Activated CD8-positive, alpha-beta T cell treated with anti-CD3 and anti-CD28 coated beads for 36 hours (primary cell): ENCODE results near the gene METTL1. TPM values are rescaled to one million over a fixed set of nuclear protein-coding genes. Genes with fewer than 3 reads are reported as not detected.
A peak's percentile ranks its signal among the peaks of the same experiment; 100 is the strongest.

Source experiments
- ATAC-seq: fragments of 200-7000 bp; cut with Tn5 transposase; one replicate; pipeline ENCODE4 v1.10.0; 2021; ENCODE audit warnings: mild to moderate bottlenecking, moderate library complexity
- CTCF ChIA-PET: fragments of 350-600 bp; sonication (Branson Sonifier 250); formaldehyde crosslinking; loops from one replicate; lab custom pipeline; 2021; ENCODE audit warnings: antibody characterized with exemption; lab: Charles Lee
- POLR2A ChIA-PET: fragments of 350-600 bp; sonication (Branson Sonifier 250); formaldehyde crosslinking; loops from one replicate; lab custom pipeline; 2021; ENCODE audit warnings: antibody characterized with exemption; lab: Charles Lee
- DNase-seq: peaks from one replicate; pipeline ENCODE4 v3.0.0-alpha.2; 2020
- H3K27ac Mint-ChIP-seq: one replicate; pipeline ENCODE4 v1.8.0; 2021; ENCODE audit warnings: mild to moderate bottlenecking, mixed read lengths
- H3K27me3 Mint-ChIP-seq: one replicate; pipeline ENCODE4 v1.8.0; 2021; ENCODE audit warnings: mixed read lengths
- H3K36me3 Mint-ChIP-seq: one replicate; pipeline ENCODE4 v1.8.0; 2021; ENCODE audit warnings: low read depth, mixed read lengths
- H3K4me1 Mint-ChIP-seq: one replicate; pipeline ENCODE4 v1.8.0; 2021; ENCODE audit warnings: low read depth, mixed read lengths
- H3K4me3 Mint-ChIP-seq: one replicate; pipeline ENCODE4 v1.8.0; 2021; ENCODE audit warnings: mild to moderate bottlenecking, moderate library complexity, mixed read lengths
- H3K9me3 Mint-ChIP-seq: one replicate; pipeline ENCODE4 v1.8.0; 2021; ENCODE audit warnings: mixed read lengths
- intact Hi-C: fragments of 100-400 bp; cut with micrococcal nuclease; formaldehyde crosslinking; loops from one replicate; pipeline ENCODE4 v1.10.0; 2022
- total RNA-seq, 2 experiments: library from RNA; stranded (reverse); gene quantifications; one replicate each; pipeline ENCODE4 v1.2.3, GENCODE V29; 2021
- TF ChIP-seq, protein P1 (sequence below): fragments of 200-600 bp; IDR thresholded peaks from one replicate; pipeline ENCODE4 v1.8.0; 2022; ENCODE audit warnings: antibody characterized with exemption, mild to moderate bottlenecking

METTL1 gene
- total RNA-seq, 2 experiments from 2014 or later = 29.6 to 34.1 TPM

DNA sequence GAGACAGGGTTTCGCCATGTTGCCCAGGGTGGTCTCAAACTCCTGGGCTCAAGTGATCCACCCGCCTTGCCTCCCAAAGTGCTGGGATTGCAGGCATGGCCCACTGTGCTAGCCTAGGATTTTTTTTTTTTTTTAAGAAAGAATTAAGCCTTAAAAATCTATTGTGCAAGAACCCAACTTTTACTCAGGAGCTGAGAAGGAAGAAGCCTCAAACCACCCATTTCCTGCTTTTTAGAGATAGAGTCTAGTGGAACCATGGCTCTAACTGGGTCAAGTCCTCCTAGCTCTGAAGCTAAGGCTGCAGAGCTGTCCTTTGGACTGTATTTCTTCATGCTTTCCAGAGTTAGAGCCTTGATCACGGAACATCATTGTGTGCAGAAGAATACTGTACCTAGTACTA is 9.3 kb upstream of the METTL1 start:
- peaks cover 28% of the 10 kb centered on the region for H3K4me1 Mint-ChIP-seq
- DNase-seq (no peak), ATAC-seq (no peak)
- ChIA-PET POLR2A (interaction anchor here (1.0 to 1.1 kb wide), 3 partner anchors 9 to 114 kb away, joined by 3 to 7 read pairs (median 4); partner anchors contain the start of genes EEF1AKMT3 and METTL1), CTCF (interaction anchor here (0.9 to 13.4 kb wide), 9 partner anchors 9 to 124 kb away, joined by 3 to 122 read pairs (median 5); partner anchors contain the start of genes CYP27B1 and EEF1AKMT3)
- H3K36me3 Mint-ChIP-seq = peaks cover 19% of the 10 kb centered on the region
- H3K9me3 Mint-ChIP-seq = no peaks in the 10 kb centered on the region
- no peaks in the 10 kb centered on the region for H3K27me3 Mint-ChIP-seq
- peak overlapping the region; percentile 96 for H3K27ac Mint-ChIP-seq
- intact Hi-C loops = loop anchor here (5.0 kb wide), 1 partner anchor 126 kb away; no protein-coding TSS in a partner anchor
- TF ChIP-seq, protein P1, sequence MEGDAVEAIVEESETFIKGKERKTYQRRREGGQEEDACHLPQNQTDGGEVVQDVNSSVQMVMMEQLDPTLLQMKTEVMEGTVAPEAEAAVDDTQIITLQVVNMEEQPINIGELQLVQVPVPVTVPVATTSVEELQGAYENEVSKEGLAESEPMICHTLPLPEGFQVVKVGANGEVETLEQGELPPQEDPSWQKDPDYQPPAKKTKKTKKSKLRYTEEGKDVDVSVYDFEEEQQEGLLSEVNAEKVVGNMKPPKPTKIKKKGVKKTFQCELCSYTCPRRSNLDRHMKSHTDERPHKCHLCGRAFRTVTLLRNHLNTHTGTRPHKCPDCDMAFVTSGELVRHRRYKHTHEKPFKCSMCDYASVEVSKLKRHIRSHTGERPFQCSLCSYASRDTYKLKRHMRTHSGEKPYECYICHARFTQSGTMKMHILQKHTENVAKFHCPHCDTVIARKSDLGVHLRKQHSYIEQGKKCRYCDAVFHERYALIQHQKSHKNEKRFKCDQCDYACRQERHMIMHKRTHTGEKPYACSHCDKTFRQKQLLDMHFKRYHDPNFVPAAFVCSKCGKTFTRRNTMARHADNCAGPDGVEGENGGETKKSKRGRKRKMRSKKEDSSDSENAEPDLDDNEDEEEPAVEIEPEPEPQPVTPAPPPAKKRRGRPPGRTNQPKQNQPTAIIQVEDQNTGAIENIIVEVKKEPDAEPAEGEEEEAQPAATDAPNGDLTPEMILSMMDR = no peak
- H3K4me3 Mint-ChIP-seq = no peak overlapping the region

DNA sequence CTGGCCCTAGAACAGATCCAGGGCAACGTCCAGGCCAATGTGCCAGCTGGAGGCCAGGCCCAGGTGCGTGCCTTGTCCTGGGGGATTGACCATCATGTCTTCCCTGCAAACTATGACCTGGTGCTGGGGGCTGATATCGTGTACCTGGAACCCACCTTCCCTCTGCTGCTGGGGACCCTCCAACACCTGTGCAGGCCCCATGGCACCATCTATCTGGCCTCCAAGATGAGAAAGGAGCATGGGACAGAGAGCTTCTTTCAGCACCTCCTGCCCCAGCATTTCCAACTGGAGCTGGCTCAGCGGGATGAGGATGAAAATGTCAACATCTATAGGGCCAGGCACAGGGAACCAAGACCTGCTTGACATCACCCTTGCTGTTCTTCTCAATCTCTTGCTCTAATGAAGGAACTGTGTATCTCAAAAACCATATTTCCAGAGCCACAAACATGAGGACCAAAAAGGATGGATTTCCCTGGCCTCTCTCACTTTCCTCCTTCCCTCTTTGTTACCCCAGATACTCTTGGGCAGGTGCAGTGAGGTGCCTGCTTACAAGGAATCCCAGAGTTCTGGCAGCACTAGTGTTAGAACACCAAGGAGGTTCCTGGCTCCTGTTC is 8.5 kb upstream of the METTL1 start:
- ChIA-PET CTCF (interaction anchor here (0.5 to 13.4 kb wide), 4 partner anchors 17 to 123 kb away, joined by 3 to 122 read pairs (median 6); partner anchors contain the start of gene CYP27B1), POLR2A (interaction anchor here (0.5 to 0.8 kb wide), 2 partner anchors 14 to 86 kb away, joined by 3 read pairs; partner anchors contain the start of gene CYP27B1)
- intact Hi-C loops = loop anchor here (5.0 kb wide), 1 partner anchor 127 kb away; no protein-coding TSS in a partner anchor
- no peak overlapping the region for H3K27ac Mint-ChIP-seq
- H3K4me1 Mint-ChIP-seq = peaks cover 28% of the 10 kb centered on the region
- H3K9me3 Mint-ChIP-seq = no peaks in the 10 kb centered on the region
- TF ChIP-seq, protein P1 = no peak
- H3K4me3 Mint-ChIP-seq = no peak overlapping the region
- ATAC-seq (no peak), DNase-seq (no peak)
- H3K36me3 Mint-ChIP-seq = peaks cover 16% of the 10 kb centered on the region
- H3K27me3 Mint-ChIP-seq = no peaks in the 10 kb centered on the region

DNA sequence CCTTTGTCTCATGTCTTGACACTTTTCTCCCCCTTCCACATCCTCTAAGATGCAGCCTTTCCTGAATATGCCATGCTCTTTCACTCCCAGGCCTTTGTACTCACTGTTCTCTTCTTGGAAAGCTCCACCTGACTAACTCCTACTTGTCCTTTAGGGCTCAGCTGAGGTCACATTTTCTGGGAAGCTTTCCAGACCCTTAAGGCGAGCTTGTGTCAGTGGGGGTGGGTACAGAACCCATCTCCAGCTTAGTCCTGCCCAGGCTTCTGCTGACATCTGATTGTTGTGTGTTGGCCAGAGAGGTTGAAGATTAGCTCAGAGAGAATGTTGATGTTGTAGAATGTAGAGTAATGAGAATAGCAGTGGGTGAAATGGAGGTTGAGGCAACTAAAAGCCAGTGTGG is 7.8 kb upstream of the METTL1 start:
- CTCF ChIA-PET = interaction anchor here (0.5 to 13.4 kb wide), 3 partner anchors 16 to 124 kb away, joined by 3 to 122 read pairs (median 6); partner anchors contain the start of gene CYP27B1

DNA sequence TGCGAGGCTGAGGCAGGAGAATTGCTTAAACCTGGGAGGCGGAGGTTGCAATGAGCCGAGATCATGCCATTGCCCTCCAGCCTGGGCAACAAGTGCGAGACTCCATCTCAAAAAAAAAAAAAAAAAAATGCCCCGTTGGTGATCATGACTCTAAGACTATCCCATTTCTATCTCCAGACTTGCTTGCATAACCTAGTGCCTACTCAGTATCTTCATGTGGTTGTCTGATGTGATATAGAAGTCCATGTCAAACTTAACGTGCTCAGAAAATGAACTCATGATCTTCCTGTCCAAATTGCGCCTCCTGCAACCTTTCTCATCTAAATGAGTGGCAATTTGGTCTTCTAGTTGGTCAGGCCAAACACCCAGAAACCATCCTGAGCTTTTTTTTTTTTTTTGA is 6.0 kb upstream of the METTL1 start:
- ChIA-PET POLR2A (interaction anchor here (1.2 kb wide), 1 partner anchor 13 kb away, joined by 4 read pairs; no protein-coding TSS in a partner anchor), CTCF (interaction anchor here (0.7 to 13.4 kb wide), 2 partner anchors 14 to 22 kb away, joined by 3 to 122 read pairs; partner anchors contain the start of gene CYP27B1)
- ATAC-seq (no peak), DNase-seq (no peak)
- Mint-ChIP-seq H3K9me3 (no peaks in the 10 kb centered on the region), H3K36me3 (peaks cover 8% of the 10 kb centered on the region), H3K27ac (no peak overlapping the region), H3K27me3 (no peaks in the 10 kb centered on the region), H3K4me3 (no peak overlapping the region), H3K4me1 (peaks cover 21% of the 10 kb centered on the region)
- TF ChIP-seq, protein P1 = no peak
- intact Hi-C loops = no loop called here

More for the DNA sequence above, 7.8 kb upstream of the METTL1 start:
- Mint-ChIP-seq H3K36me3 (peaks cover 16% of the 10 kb centered on the region), H3K4me1 (peaks cover 28% of the 10 kb centered on the region), H3K27me3 (no peaks in the 10 kb centered on the region), H3K4me3 (no peak overlapping the region), H3K9me3 (no peaks in the 10 kb centered on the region), H3K27ac (no peak overlapping the region)
- POLR2A ChIA-PET = interaction anchor here (0.8 kb wide), 1 partner anchor 13 kb away, joined by 3 read pairs; the partner anchor contains the start of gene CYP27B1
- ATAC-seq = no peak
- intact Hi-C loops = loop anchor here (5.0 kb wide), 1 partner anchor 128 kb away; no protein-coding TSS in a partner anchor
- no peak for DNase-seq
- TF ChIP-seq, protein P1 = no peak
